ENCODE data around the gene ABCC5.

The ABCC5 gene

GRCh38 chr3:184016169-184016570, 1.5 kb downstream of the ABCC5 start:
- H3K4me2 ChIP-seq (ENCODE audit: low read length), result no peak overlapping the region; the same call in 1 of the 2 replicates
- no peaks in the 10 kb centered on the region for H3K9me3 ChIP-seq (ENCODE audit: control insufficient read depth, insufficient read depth, low read length)
- peaks cover 7% of the 10 kb centered on the region; the same call in 1 of the 2 replicates for H3K79me2 ChIP-seq (ENCODE audit: control insufficient read depth, low read length)
- H3K27ac ChIP-seq (ENCODE audit: low read depth, low read length), result no peak overlapping the region
- H3K4me3 ChIP-seq (ENCODE audit: low read length), result no peak overlapping the region
- TF ChIP-seq CTCF (IDR thresholded peaks at IDR 0.05; ENCODE audit: low read depth, low read length, poor library complexity, severe bottlenecking) (no peak), EZH2phosphoT487 (IDR thresholded peaks at IDR 0.05; ENCODE audit: borderline replicate concordance, low read length) (no peak)
- 0 out of 2 replicates have a peak, but pooled peaks cover 2% of the 10 kb centered on the region for H3K27me3 ChIP-seq (ENCODE audit: control insufficient read depth, low read length)
- H4K20me1 ChIP-seq (ENCODE audit: control insufficient read depth, insufficient read depth, low read depth, low read length), result no peaks in the 10 kb centered on the region
- H3K9me2 ChIP-seq (replicated peaks; ENCODE audit: control insufficient read depth, low read length), result no peaks in the 10 kb centered on the region
- H3F3A ChIP-seq (ENCODE audit: control insufficient read depth, insufficient read depth), result no peaks in the 10 kb centered on the region
- peaks cover 18% of the 10 kb centered on the region for H3K4me1 ChIP-seq (ENCODE audit: control insufficient read depth, low read length)
- H3K36me3 ChIP-seq (ENCODE audit: control insufficient read depth, low read length), result peaks cover 9% of the 10 kb centered on the region

DNA sequence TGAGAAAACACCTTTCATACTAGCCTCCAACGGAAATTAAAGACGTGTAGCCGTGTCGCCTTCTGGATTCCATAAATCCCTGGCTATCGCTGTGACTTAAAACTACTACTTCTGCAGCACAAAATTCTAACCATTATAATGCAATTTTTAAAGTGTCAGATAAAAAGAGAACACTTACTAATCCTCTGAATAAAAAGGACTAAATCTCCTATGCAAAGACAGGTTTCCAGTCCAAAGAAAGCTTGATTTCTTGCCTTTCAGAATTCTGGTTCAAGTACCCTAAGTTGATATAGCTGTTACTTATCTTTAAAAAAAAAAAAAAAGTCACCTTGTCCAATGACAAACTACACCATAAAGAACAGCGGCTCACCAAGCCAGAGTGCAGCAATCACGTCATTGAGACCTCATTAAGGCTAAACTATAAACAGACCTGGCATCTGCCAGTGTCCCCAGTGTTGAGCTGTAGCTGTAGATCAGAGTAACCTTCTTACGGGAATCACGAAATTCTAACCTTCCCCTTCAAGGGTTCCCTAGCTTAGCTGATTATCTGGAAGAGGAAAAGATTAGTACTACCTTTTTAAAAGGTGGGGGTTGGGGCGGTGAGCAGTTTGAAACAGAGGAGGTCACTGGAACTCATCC, 2.2 kb downstream of the ABCC5 start:
- H4K20me1 ChIP-seq (ENCODE audit: control insufficient read depth, insufficient read depth, low read depth, low read length), result no peaks in the 10 kb centered on the region
- peaks cover 7% of the 10 kb centered on the region; the same call in 1 of the 2 replicates for H3K79me2 ChIP-seq (ENCODE audit: control insufficient read depth, low read length)
- H3K4me1 ChIP-seq (ENCODE audit: control insufficient read depth, low read length), result peaks cover 18% of the 10 kb centered on the region
- no peak overlapping the region for H3K4me2 ChIP-seq (ENCODE audit: low read length)
- no peak overlapping the region for H3K4me3 ChIP-seq (ENCODE audit: low read length)
- no peaks in the 10 kb centered on the region for H3K9me2 ChIP-seq (replicated peaks; ENCODE audit: control insufficient read depth, low read length)
- no peaks in the 10 kb centered on the region for H3K9me3 ChIP-seq (ENCODE audit: control insufficient read depth, insufficient read depth, low read length)
- H3F3A ChIP-seq (ENCODE audit: control insufficient read depth, insufficient read depth), result no peaks in the 10 kb centered on the region
- H3K36me3 ChIP-seq (ENCODE audit: control insufficient read depth, low read length), result peaks cover 9% of the 10 kb centered on the region
- TF ChIP-seq CTCF (IDR thresholded peaks at IDR 0.05; ENCODE audit: low read depth, low read length, poor library complexity, severe bottlenecking) (no peak), EZH2phosphoT487 (IDR thresholded peaks at IDR 0.05; ENCODE audit: borderline replicate concordance, low read length) (no peak)
- 0 out of 2 replicates have a peak, but pooled peaks cover 2% of the 10 kb centered on the region for H3K27me3 ChIP-seq (ENCODE audit: control insufficient read depth, low read length)
- H3K27ac ChIP-seq (ENCODE audit: low read depth, low read length), result no peak overlapping the region

GRCh38 chr3:184011937-184012889, 5.5 kb downstream of the ABCC5 start:
- Histone ChIP-seq H3K79me2 (ENCODE audit: control insufficient read depth, low read length) (peaks cover 7% of the 10 kb centered on the region; the same call in 1 of the 2 replicates), H3K9me2 (replicated peaks; ENCODE audit: control insufficient read depth, low read length) (no peaks in the 10 kb centered on the region), H3K4me1 (ENCODE audit: control insufficient read depth, low read length) (peaks cover 24% of the 10 kb centered on the region), H3K4me2 (ENCODE audit: low read length) (no peak overlapping the region), H3F3A (ENCODE audit: control insufficient read depth, insufficient read depth) (no peaks in the 10 kb centered on the region), H3K9me3 (ENCODE audit: control insufficient read depth, insufficient read depth, low read length) (no peaks in the 10 kb centered on the region), H3K27me3 (ENCODE audit: control insufficient read depth, low read length) (no peaks in the 10 kb centered on the region), H4K20me1 (ENCODE audit: control insufficient read depth, insufficient read depth, low read depth, low read length) (no peaks in the 10 kb centered on the region), H3K36me3 (ENCODE audit: control insufficient read depth, low read length) (peaks cover 6% of the 10 kb centered on the region; the same call in 1 of the 2 replicates), H3K4me3 (ENCODE audit: low read length) (no peak overlapping the region), H3K27ac (ENCODE audit: low read depth, low read length) (no peak overlapping the region)
- no peak for TF ChIP-seq EZH2phosphoT487 (IDR thresholded peaks at IDR 0.05; ENCODE audit: borderline replicate concordance, low read length)
- no peak for TF ChIP-seq CTCF (IDR thresholded peaks at IDR 0.05; ENCODE audit: low read depth, low read length, poor library complexity, severe bottlenecking)
